Measurements from ENCODE around the gene S100A6.

The S100A6 gene

GRCh38 chr1:153537376-153537730 lies 1.6 kb upstream of the S100A6 start:
- Histone ChIP-seq H3K27me3 (replicated peaks in 2 of 5; ENCODE audit: control insufficient read depth in 4 of 5, insufficient read depth in 5 of 5, low read length in 4 of 5) (no peaks in the 10 kb centered on the region), H3K4me3 (ENCODE audit: control insufficient read depth in 1 of 7, extremely low read depth in 1 of 7, insufficient read depth in 4 of 7, low read depth in 2 of 7, low read length in 6 of 7) (no peak overlapping the region), H3K4me1 (ENCODE audit: control extremely low read depth in 1 of 4, control insufficient read depth in 4 of 4, insufficient read depth in 4 of 4, low read length in 3 of 4) (peaks cover 8 to 68% (median 61%) of the 10 kb centered on the region in 4 experiments), H3K27ac (ENCODE audit: insufficient read depth in 1 of 2, low read depth in 1 of 2, low read length in 2 of 2, poor library complexity in 1 of 2, severe bottlenecking in 2 of 2) (no peak overlapping the region), H3K9me3 (ENCODE audit: control extremely low read depth in 1 of 5, control insufficient read depth in 4 of 5, insufficient read depth in 2 of 5, low read depth in 1 of 5, low read length in 4 of 5) (no peaks in the 10 kb centered on the region), H3K36me3 (ENCODE audit: control insufficient read depth in 4 of 4, insufficient read depth in 4 of 4, low read length in 3 of 4) (peaks cover 0 to 5% (median 2%) of the 10 kb centered on the region in 4 experiments)
- CTCF ChIA-PET = interaction anchor here (1.0 to 7.1 kb wide), 4 partner anchors 10 to 26 kb away, joined by 3 to 116 read pairs (median 34); partner anchors contain the start of gene S100A2
- 93% methylated on average over 5 of the region's 6 CpGs for WGBS (ENCODE audit: insufficient coverage)
- POLR2A ChIA-PET = no interaction called here
- no peak for DNase-seq

- Histone ChIP-seq H3K27me3 (replicated peaks in 2 of 5; ENCODE audit: control insufficient read depth in 4 of 5, insufficient read depth in 5 of 5, low read length in 4 of 5) (no peaks in the 10 kb centered on the region), H3K27ac (ENCODE audit: insufficient read depth in 1 of 2, low read depth in 1 of 2, low read length in 2 of 2, poor library complexity in 1 of 2, severe bottlenecking in 2 of 2) (no peak overlapping the region), H3K4me3 (ENCODE audit: control insufficient read depth in 1 of 7, extremely low read depth in 1 of 7, insufficient read depth in 4 of 7, low read depth in 2 of 7, low read length in 6 of 7) (peak overlapping the region in 6 of 7 experiments; percentile 48 to 91 (median 79)), H3K9me3 (ENCODE audit: control extremely low read depth in 1 of 5, control insufficient read depth in 4 of 5, insufficient read depth in 2 of 5, low read depth in 1 of 5, low read length in 4 of 5) (no peaks in the 10 kb centered on the region), H3K4me1 (ENCODE audit: control extremely low read depth in 1 of 4, control insufficient read depth in 4 of 4, insufficient read depth in 4 of 4, low read length in 3 of 4) (peaks cover 13 to 68% (median 61%) of the 10 kb centered on the region in 4 experiments), H3K36me3 (ENCODE audit: control insufficient read depth in 4 of 4, insufficient read depth in 4 of 4, low read length in 3 of 4) (peaks cover 0 to 5% (median 2%) of the 10 kb centered on the region in 4 experiments)
- POLR2A ChIA-PET = interaction anchor here (0.7 kb wide), 1 partner anchor 98 kb away, joined by 3 read pairs; no protein-coding TSS in a partner anchor
- CTCF ChIA-PET = interaction anchor here (1.0 to 7.1 kb wide), 9 partner anchors 9 to 34 kb away, joined by 3 to 169 read pairs (median 17); partner anchors contain the start of genes S100A2 and S100A4
- WGBS (ENCODE audit: insufficient coverage) = 78% methylated on average over 7 of the region's 9 CpGs
- no peak for DNase-seq
These were observed 1.0 kb upstream of the S100A6 start for GRCh38 chr1:153536671-153537375.

- WGBS (ENCODE audit: insufficient coverage) = 0% methylated on average over 14 of the region's 38 CpGs
- POLR2A ChIA-PET = interaction anchor here (0.7 to 2.0 kb wide), 6 partner anchors 9 to 98 kb away, joined by 3 to 11 read pairs (median 6); partner anchors contain the start of genes CHTOP and S100A4
- no peaks in the 10 kb centered on the region for H3K27me3 ChIP-seq (replicated peaks in 2 of 5; ENCODE audit: control insufficient read depth in 4 of 5, insufficient read depth in 5 of 5, low read length in 4 of 5)
- CTCF ChIA-PET = interaction anchor here (1.6 to 7.1 kb wide), 9 partner anchors 9 to 35 kb away, joined by 3 to 169 read pairs (median 17); partner anchors contain the start of genes S100A2 and S100A4
- H3K27ac ChIP-seq (ENCODE audit: insufficient read depth in 1 of 2, low read depth in 1 of 2, low read length in 2 of 2, poor library complexity in 1 of 2, severe bottlenecking in 2 of 2) = peak overlapping the region; percentile 53 to 82
- DNase-seq = peak; percentile 74 to 93 (median 91)
- H3K4me3 ChIP-seq (ENCODE audit: control insufficient read depth in 1 of 7, extremely low read depth in 1 of 7, insufficient read depth in 4 of 7, low read depth in 2 of 7, low read length in 6 of 7) = peak overlapping the region; percentile 48 to 91 (median 72)
- peaks cover 9 to 65% (median 57%) of the 10 kb centered on the region in 4 experiments for H3K4me1 ChIP-seq (ENCODE audit: control extremely low read depth in 1 of 4, control insufficient read depth in 4 of 4, insufficient read depth in 4 of 4, low read length in 3 of 4)
- H3K9me3 ChIP-seq (ENCODE audit: control extremely low read depth in 1 of 5, control insufficient read depth in 4 of 5, insufficient read depth in 2 of 5, low read depth in 1 of 5, low read length in 4 of 5) = no peaks in the 10 kb centered on the region
- H3K36me3 ChIP-seq (ENCODE audit: control insufficient read depth in 4 of 4, insufficient read depth in 4 of 4, low read length in 3 of 4) = peaks cover 0 to 5% (median 2%) of the 10 kb centered on the region in 4 experiments
These were observed 350 bp upstream of the S100A6 start for GRCh38 chr1:153536012-153536670.

- Histone ChIP-seq H3K27me3 (replicated peaks in 2 of 5; ENCODE audit: control insufficient read depth in 4 of 5, insufficient read depth in 5 of 5, low read length in 4 of 5) (no peaks in the 10 kb centered on the region), H3K27ac (ENCODE audit: insufficient read depth in 1 of 2, low read depth in 1 of 2, low read length in 2 of 2, poor library complexity in 1 of 2, severe bottlenecking in 2 of 2) (peak overlapping the region in 1 of 2 experiments; percentile 82), H3K4me1 (ENCODE audit: control extremely low read depth in 1 of 4, control insufficient read depth in 4 of 4, insufficient read depth in 4 of 4, low read length in 3 of 4) (peaks cover 8 to 53% (median 45%) of the 10 kb centered on the region in 4 experiments), H3K4me3 (ENCODE audit: control insufficient read depth in 1 of 7, extremely low read depth in 1 of 7, insufficient read depth in 4 of 7, low read depth in 2 of 7, low read length in 6 of 7) (peak overlapping the region in 5 of 7 experiments; percentile 66 to 91 (median 86)), H3K36me3 (ENCODE audit: control insufficient read depth in 4 of 4, insufficient read depth in 4 of 4, low read length in 3 of 4) (peaks cover 0 to 5% (median 2%) of the 10 kb centered on the region in 4 experiments), H3K9me3 (ENCODE audit: control extremely low read depth in 1 of 5, control insufficient read depth in 4 of 5, insufficient read depth in 2 of 5, low read depth in 1 of 5, low read length in 4 of 5) (no peaks in the 10 kb centered on the region)
- ChIA-PET POLR2A (interaction anchor here (1.4 to 2.0 kb wide), 3 partner anchors 10 to 33 kb away, joined by 6 to 11 read pairs (median 10); partner anchors contain the start of gene S100A4), CTCF (interaction anchor here (1.2 to 7.1 kb wide), 13 partner anchors 9 to 96 kb away, joined by 3 to 169 read pairs (median 14); partner anchors contain the start of genes S100A14, S100A2 and S100A4)
- no peak for DNase-seq
- WGBS (ENCODE audit: insufficient coverage) = 92% methylated on average over 2 of the region's 3 CpGs
These were observed 908 bp downstream of the S100A6 start for GRCh38 chr1:153534925-153535241.

GRCh38 chr1:153534226-153534924 lies 1.4 kb downstream of the S100A6 start:
- Histone ChIP-seq H3K36me3 (ENCODE audit: control insufficient read depth in 4 of 4, insufficient read depth in 4 of 4, low read length in 3 of 4) (peaks cover 0 to 5% (median 2%) of the 10 kb centered on the region in 4 experiments), H3K4me1 (ENCODE audit: control extremely low read depth in 1 of 4, control insufficient read depth in 4 of 4, insufficient read depth in 4 of 4, low read length in 3 of 4) (peaks cover 8 to 53% (median 43%) of the 10 kb centered on the region in 4 experiments), H3K4me3 (ENCODE audit: control insufficient read depth in 1 of 7, extremely low read depth in 1 of 7, insufficient read depth in 4 of 7, low read depth in 2 of 7, low read length in 6 of 7) (peak overlapping the region in 3 of 7 experiments; percentile 86 to 91 (median 89)), H3K9me3 (ENCODE audit: control extremely low read depth in 1 of 5, control insufficient read depth in 4 of 5, insufficient read depth in 2 of 5, low read depth in 1 of 5, low read length in 4 of 5) (no peaks in the 10 kb centered on the region), H3K27ac (ENCODE audit: insufficient read depth in 1 of 2, low read depth in 1 of 2, low read length in 2 of 2, poor library complexity in 1 of 2, severe bottlenecking in 2 of 2) (no peak overlapping the region), H3K27me3 (replicated peaks in 2 of 5; ENCODE audit: control insufficient read depth in 4 of 5, insufficient read depth in 5 of 5, low read length in 4 of 5) (no peaks in the 10 kb centered on the region)
- DNase-seq = no peak
- POLR2A ChIA-PET = interaction anchor here (1.0 to 2.0 kb wide), 3 partner anchors 11 to 34 kb away, joined by 4 to 10 read pairs (median 6); partner anchors contain the start of gene S100A4
- 96% methylated on average over 5 of the region's 7 CpGs for WGBS (ENCODE audit: insufficient coverage)
- CTCF ChIA-PET = interaction anchor here (1.2 to 7.1 kb wide), 15 partner anchors 9 to 97 kb away, joined by 3 to 169 read pairs (median 17); partner anchors contain the start of genes S100A14, S100A2 and S100A4

- ChIA-PET CTCF (interaction anchor here (0.7 to 7.1 kb wide), 22 partner anchors 9 to 233 kb away, joined by 3 to 169 read pairs (median 5); partner anchors contain the start of genes CHTOP, S100A1, S100A13 and S100A14), POLR2A (interaction anchor here (1.0 kb wide), 2 partner anchors 12 to 35 kb away, joined by 4 read pairs; partner anchors contain the start of gene S100A4)
- Histone ChIP-seq H3K9me3 (ENCODE audit: control extremely low read depth in 1 of 5, control insufficient read depth in 4 of 5, insufficient read depth in 2 of 5, low read depth in 1 of 5, low read length in 4 of 5) (no peaks in the 10 kb centered on the region), H3K4me3 (ENCODE audit: control insufficient read depth in 1 of 7, extremely low read depth in 1 of 7, insufficient read depth in 4 of 7, low read depth in 2 of 7, low read length in 6 of 7) (peak overlapping the region in 1 of 7 experiments; percentile 30), H3K27me3 (replicated peaks in 2 of 5; ENCODE audit: control insufficient read depth in 4 of 5, insufficient read depth in 5 of 5, low read length in 4 of 5) (no peaks in the 10 kb centered on the region), H3K27ac (ENCODE audit: insufficient read depth in 1 of 2, low read depth in 1 of 2, low read length in 2 of 2, poor library complexity in 1 of 2, severe bottlenecking in 2 of 2) (no peak overlapping the region), H3K4me1 (ENCODE audit: control extremely low read depth in 1 of 4, control insufficient read depth in 4 of 4, insufficient read depth in 4 of 4, low read length in 3 of 4) (peaks cover 8 to 53% (median 43%) of the 10 kb centered on the region in 4 experiments), H3K36me3 (ENCODE audit: control insufficient read depth in 4 of 4, insufficient read depth in 4 of 4, low read length in 3 of 4) (peaks cover 0 to 5% (median 2%) of the 10 kb centered on the region in 4 experiments)
- WGBS (ENCODE audit: insufficient coverage) = 88% methylated on average over 12 of the region's 13 CpGs
- DNase-seq = peak in 1 of 3 donors; percentile 26
These were observed 2.0 kb downstream of the S100A6 start for GRCh38 chr1:153533689-153534201.

All from common myeloid progenitor, CD34-positive (primary cell).